RPMI7951 (cell line): ENCODE results near the gene ADCY5. TPM values are rescaled to one million over a fixed set of nuclear protein-coding genes. Genes with fewer than 3 reads are reported as not detected.
A peak's percentile ranks its signal among the peaks of the same experiment; 100 is the strongest.

Source experiments
- DNase-seq: peaks from one replicate; pipeline ENCODE4 v3.0.0-alpha.2; 2012; ENCODE audit warnings: low read depth
- total RNA-seq: library from RNA; depleted of rRNA; stranded (reverse); fragments of >200 nt; shearing (Covaris generic); gene quantifications from 2 replicates; pipeline ENCODE4 v1.2.3, GENCODE V29; 2014

ADCY5 gene
- total RNA-seq, 1 experiment from 2014 or later, result not detected

- peak; percentile 23 for DNase-seq
These were observed 42.3 kb downstream of the ADCY5 start for GRCh38 chr3:123406598-123406997.

GRCh38 chr3:123405936-123406510 lies 42.9 kb downstream of the ADCY5 start:
- no peak for DNase-seq

GRCh38 chr3:123405021-123405420 lies 43.9 kb downstream of the ADCY5 start:
- no peak for DNase-seq

GRCh38 chr3:123404391-123404790 lies 44.5 kb downstream of the ADCY5 start:
- DNase-seq, result no peak

GRCh38 chr3:123401836-123402530 lies 46.9 kb downstream of the ADCY5 start:
- DNase-seq, result no peak

- no peak for DNase-seq
These were observed 48.7 kb downstream of the ADCY5 start for GRCh38 chr3:123400169-123400568.

- DNase-seq, result no peak
These were observed 49.2 kb downstream of the ADCY5 start for GRCh38 chr3:123399653-123400052.

GRCh38 chr3:123397921-123398785 lies 50.7 kb downstream of the ADCY5 start:
- DNase-seq, result no peak

GRCh38 chr3:123397050-123397590 lies 51.8 kb downstream of the ADCY5 start:
- DNase-seq, result no peak

GRCh38 chr3:123396171-123397049 lies 52.5 kb downstream of the ADCY5 start:
- DNase-seq, result peak; percentile 20

- no peak for DNase-seq
These were observed 53.7 kb downstream of the ADCY5 start for GRCh38 chr3:123395235-123395634.

- no peak for DNase-seq
These were observed 54.4 kb downstream of the ADCY5 start for GRCh38 chr3:123394391-123395020.

GRCh38 chr3:123392871-123393620 lies 55.8 kb downstream of the ADCY5 start:
- no peak for DNase-seq

GRCh38 chr3:123392368-123392767 lies 56.5 kb downstream of the ADCY5 start:
- DNase-seq, result no peak

- peak; percentile 64 for DNase-seq
These were observed 57.9 kb downstream of the ADCY5 start for GRCh38 chr3:123390865-123391600.

GRCh38 chr3:123389628-123389918 lies 59.3 kb downstream of the ADCY5 start:
- DNase-seq, result no peak

- DNase-seq, result no peak
These were observed 59.9 kb downstream of the ADCY5 start for GRCh38 chr3:123388811-123389627.

GRCh38 chr3:123388042-123388441 lies 60.8 kb downstream of the ADCY5 start:
- no peak for DNase-seq

- no peak for DNase-seq
These were observed 61.4 kb downstream of the ADCY5 start for GRCh38 chr3:123387532-123387931.
